ENCODE results near the gene MAGI2.

GRCh38 chr7:78983483-78983882 is 470.0 kb downstream of the MAGI2 start:
- TF ChIP-seq EZH2 (IDR thresholded peaks at IDR 0.05; ENCODE audit: insufficient read depth, low read length) (no peak), CTCF (IDR thresholded peaks at IDR 0.05; ENCODE audit: insufficient read depth, low read depth, low read length) (no peak)

Data from astrocyte (in vitro differentiated cells and primary cell).